Measurements from ENCODE around the gene PALMD.

PALMD gene

DNA sequence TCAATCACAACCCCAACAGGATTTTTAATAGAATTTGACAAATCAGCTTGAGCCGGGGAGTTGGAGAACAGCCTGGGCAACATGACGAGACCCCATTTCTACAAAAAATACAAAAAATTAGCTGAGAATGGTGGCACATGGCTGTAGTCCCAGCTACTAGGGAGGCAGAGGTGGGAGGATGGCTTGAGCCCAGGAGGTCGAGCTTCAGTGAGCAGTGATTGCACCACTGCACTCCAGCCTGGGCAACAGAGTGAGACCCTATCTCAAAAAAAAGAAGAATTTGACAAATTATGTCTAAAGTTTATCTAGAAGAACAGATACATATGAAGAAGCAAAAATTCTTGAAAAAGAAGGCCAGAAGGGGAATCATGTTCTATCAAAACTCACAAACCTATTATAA lies 77.3 kb downstream of the PALMD start:
- TF ChIP-seq, protein P1, sequence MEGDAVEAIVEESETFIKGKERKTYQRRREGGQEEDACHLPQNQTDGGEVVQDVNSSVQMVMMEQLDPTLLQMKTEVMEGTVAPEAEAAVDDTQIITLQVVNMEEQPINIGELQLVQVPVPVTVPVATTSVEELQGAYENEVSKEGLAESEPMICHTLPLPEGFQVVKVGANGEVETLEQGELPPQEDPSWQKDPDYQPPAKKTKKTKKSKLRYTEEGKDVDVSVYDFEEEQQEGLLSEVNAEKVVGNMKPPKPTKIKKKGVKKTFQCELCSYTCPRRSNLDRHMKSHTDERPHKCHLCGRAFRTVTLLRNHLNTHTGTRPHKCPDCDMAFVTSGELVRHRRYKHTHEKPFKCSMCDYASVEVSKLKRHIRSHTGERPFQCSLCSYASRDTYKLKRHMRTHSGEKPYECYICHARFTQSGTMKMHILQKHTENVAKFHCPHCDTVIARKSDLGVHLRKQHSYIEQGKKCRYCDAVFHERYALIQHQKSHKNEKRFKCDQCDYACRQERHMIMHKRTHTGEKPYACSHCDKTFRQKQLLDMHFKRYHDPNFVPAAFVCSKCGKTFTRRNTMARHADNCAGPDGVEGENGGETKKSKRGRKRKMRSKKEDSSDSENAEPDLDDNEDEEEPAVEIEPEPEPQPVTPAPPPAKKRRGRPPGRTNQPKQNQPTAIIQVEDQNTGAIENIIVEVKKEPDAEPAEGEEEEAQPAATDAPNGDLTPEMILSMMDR (IDR thresholded peaks at IDR 0.05), result no peak

DNA sequence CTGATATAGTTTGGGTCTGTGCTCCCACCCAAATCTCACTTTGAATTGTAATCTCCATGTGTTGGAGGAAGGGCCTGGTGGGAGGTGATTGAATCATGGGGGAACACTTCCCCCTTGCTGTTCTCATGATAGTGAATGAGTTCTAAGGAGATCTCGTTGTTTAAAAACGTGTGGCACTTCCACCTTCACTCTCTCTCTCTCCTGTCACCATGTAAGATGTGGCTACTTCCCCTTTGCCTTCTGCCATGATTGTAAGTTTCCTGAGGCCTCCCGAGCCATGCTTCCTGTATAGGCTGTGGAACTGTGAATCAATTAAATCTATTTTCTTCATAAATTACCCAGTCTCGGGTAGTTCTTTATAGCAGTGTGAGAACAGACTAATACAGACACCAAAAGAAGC lies 80.1 kb downstream of the PALMD start:
- TF ChIP-seq, protein P1 (IDR thresholded peaks at IDR 0.05), result no peak

DNA sequence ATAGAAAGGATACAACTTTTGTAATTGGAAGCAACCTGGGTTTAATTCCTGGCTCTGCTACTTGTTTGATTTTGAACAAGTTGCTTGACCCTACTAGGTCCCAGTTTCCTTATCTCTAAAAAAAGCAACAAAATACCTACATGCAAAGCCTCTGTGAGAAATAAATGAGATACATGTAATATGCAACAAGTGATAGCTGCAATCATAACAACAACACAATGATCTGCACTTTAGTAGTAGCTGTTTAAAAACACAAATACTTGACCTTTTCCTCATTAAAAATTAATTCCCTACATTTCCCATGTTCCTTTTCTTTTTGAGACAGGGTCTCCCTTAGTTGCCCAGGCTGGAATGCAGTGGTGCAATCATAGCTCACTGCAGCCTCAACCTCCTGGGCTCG lies 80.5 kb downstream of the PALMD start:
- TF ChIP-seq, protein P1 (IDR thresholded peaks at IDR 0.05), result no peak

DNA sequence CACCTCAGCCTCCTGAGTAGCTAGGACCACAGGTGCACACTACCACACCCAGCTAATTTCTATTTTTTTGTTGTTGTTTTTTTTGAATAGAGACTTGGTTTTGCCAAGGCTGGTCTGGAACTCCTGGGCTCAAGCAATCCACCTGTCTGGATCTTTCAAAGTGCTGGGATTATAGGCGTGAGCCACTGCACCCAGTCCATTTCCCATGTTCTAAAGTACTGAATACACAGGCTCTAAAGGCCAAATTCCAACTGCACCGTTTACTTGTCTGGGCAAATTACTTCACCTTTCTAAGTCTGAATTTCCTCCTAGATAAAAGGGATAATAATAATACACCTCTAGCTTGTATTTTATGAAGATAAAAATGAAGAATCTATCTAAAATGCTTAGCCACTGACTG lies 80.9 kb downstream of the PALMD start:
- TF ChIP-seq, protein P1 (IDR thresholded peaks at IDR 0.05), result no peak

DNA sequence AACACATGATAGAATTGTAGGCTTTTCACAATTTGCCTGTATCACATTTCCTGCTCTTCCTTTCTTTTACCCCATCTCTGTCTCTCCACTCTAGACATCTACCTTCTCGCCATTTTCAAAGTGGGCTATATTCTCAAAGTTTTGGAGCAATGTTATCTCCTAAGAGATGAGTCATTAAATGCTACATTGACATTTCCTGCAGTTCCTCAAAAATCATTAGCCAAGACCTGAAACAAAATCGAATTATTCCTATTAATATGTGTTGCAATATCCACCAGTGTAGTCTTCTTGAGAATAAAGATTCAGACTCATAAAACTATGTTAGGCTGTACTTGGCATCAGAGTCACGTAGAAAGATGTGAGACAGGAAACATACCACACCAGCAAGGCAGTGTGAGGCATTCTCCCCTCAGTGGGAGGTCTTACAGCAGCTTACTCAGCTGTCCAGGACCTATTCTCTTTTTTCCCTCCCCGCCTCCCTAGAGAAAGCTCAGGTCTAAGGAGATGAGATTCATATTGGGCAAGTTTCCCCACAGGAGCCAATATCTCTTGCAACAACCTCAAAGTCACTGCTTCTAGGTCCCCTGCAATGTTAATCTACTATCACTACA lies 81.8 kb downstream of the PALMD start:
- TF ChIP-seq, protein P1 (IDR thresholded peaks at IDR 0.05), result no peak

DNA sequence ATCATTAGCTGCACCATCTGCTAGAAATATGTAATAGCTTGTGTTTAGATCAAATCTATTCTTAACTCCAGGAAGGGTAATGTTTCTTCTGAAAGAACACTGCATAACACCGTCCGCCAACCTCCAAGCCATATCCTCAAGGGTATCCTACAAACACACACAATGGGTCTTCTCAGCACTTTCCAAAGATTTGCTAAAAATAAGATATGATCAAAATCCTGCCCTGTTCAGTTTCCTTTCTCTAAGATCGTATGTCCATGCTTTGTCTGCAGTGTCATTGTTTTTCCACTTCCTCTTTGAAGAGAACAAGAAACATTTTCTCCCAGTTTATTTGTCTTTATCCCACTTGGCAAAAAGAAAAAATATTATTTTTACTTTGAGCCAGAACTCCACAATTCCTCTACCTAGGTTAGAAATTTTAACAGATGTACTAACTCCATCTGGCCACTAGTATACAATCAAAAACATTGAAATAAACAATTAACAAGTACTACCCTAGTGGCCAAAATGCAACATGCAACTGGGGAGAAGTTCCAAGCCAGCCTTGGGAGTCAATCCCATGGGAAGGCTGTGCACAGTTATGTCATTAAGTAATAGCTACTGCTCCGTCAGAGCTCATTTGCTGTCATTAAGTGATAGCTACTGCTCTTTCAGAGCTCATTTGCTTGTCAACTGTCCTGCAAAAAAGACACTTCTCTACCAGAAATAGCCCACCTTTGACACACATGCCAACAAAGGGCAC lies 82.8 kb downstream of the PALMD start:
- TF ChIP-seq, protein P1 (IDR thresholded peaks at IDR 0.05), result peak; percentile 43; the same call in 1 of the 2 replicates

DNA sequence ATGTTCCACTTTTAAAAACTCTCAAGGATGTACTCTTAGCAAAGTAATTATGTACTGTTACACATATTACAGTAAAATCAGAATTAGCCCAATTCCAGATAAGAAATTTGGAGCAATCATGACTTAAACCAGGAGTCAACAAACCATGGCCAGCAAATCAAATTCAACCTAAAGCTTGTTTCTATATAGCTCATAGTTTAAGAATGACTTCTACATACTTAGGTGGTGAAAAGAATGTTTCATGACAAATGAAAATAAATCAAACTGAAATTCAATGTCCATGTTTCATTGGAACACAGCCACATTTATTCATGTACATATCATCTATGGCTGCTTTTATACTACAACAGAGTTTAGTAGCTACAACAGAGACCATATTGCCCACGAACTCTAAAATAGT lies 85.5 kb downstream of the PALMD start:
- TF ChIP-seq, protein P1 (IDR thresholded peaks at IDR 0.05), result no peak
